Measurements from ENCODE around the gene TMEM117.

DNA sequence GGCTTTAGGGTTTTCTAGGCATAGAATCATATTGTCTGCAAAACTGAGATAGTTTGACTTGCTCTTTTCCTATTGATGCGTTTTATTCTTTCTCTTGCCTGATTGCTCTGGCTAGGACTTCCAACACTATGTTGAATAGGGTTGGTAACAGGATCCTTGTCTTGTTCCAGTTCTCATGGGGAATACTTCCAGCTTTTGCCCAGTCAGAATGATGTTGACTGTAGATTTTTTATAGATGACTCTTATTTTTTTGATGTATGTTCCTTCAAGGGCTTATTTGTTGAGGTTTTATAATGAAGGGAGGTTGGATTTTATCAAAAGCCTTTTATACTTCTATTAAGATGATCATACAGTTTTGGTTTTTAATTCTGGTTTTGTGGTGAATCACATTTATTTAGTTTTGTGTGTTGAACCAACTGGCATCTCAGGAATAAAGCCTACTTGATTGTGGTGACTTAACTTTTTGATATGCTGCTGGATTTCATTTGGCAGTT is 478.2 kb downstream of the TMEM117 start:
- TF ChIP-seq, protein P1, sequence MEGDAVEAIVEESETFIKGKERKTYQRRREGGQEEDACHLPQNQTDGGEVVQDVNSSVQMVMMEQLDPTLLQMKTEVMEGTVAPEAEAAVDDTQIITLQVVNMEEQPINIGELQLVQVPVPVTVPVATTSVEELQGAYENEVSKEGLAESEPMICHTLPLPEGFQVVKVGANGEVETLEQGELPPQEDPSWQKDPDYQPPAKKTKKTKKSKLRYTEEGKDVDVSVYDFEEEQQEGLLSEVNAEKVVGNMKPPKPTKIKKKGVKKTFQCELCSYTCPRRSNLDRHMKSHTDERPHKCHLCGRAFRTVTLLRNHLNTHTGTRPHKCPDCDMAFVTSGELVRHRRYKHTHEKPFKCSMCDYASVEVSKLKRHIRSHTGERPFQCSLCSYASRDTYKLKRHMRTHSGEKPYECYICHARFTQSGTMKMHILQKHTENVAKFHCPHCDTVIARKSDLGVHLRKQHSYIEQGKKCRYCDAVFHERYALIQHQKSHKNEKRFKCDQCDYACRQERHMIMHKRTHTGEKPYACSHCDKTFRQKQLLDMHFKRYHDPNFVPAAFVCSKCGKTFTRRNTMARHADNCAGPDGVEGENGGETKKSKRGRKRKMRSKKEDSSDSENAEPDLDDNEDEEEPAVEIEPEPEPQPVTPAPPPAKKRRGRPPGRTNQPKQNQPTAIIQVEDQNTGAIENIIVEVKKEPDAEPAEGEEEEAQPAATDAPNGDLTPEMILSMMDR (conservative IDR thresholded peaks at IDR 0.05 in 1 of 2, IDR thresholded peaks at IDR 0.05 in 1 of 2; ENCODE audit: extremely low read depth in 1 of 2, insufficient read depth in 1 of 2, low read depth in 1 of 2, low read length in 2 of 2): no peak
- TF ChIP-seq EZH2 (IDR thresholded peaks at IDR 0.05; ENCODE audit: borderline replicate concordance, low read length): no peak

All from mammary epithelial cell (primary cell).